Measurements from ENCODE around the gene HES5. TPM values are rescaled to one million over a fixed set of nuclear protein-coding genes. Genes with fewer than 3 reads are reported as not detected.

The HES5 gene
- total RNA-seq, 3 donors from 2014 or later = 1.3 to 7.8 (median 1.6) TPM

GRCh38 chr1:2508751-2509150 is 21.3 kb downstream of the HES5 start:
- Histone ChIP-seq H3K9me3 (no peaks in the 10 kb centered on the region), H3K4me1 (ENCODE audit: low read depth) (no peaks in the 10 kb centered on the region), H3K4me3 (no peak overlapping the region), H3K36me3 (ENCODE audit: low read depth) (peaks cover 5% of the 10 kb centered on the region)
- DNase-seq (no peak), ATAC-seq (no peak)
- no peak for TF ChIP-seq CTCF (IDR thresholded peaks at IDR 0.05)
- intact Hi-C loops (cut with DNase I, micrococcal nuclease) = no loop called here

GRCh38 chr1:2508180-2508579 is 21.9 kb downstream of the HES5 start:
- no peaks in the 10 kb centered on the region for H3K4me1 ChIP-seq (ENCODE audit: low read depth)
- H3K9me3 ChIP-seq = no peaks in the 10 kb centered on the region
- no peak for DNase-seq
- no peak for ATAC-seq
- no peak overlapping the region for H3K4me3 ChIP-seq
- peaks cover 5% of the 10 kb centered on the region for H3K36me3 ChIP-seq (ENCODE audit: low read depth)
- TF ChIP-seq CTCF (IDR thresholded peaks at IDR 0.05) = no peak
- intact Hi-C loops (cut with DNase I, micrococcal nuclease) = no loop called here

- no peak overlapping the region for H3K4me3 ChIP-seq
- no peaks in the 10 kb centered on the region for H3K9me3 ChIP-seq
- H3K36me3 ChIP-seq (ENCODE audit: low read depth) = peaks cover 5% of the 10 kb centered on the region
- no peak for TF ChIP-seq CTCF (IDR thresholded peaks at IDR 0.05)
- no peaks in the 10 kb centered on the region for H3K4me1 ChIP-seq (ENCODE audit: low read depth)
- DNase-seq (no peak), ATAC-seq (no peak)
- intact Hi-C loops (cut with DNase I, micrococcal nuclease) = no loop called here
Measured at GRCh38 chr1:2507744-2508155, 22.3 kb downstream of the HES5 start.

- Histone ChIP-seq H3K9me3 (no peaks in the 10 kb centered on the region), H3K4me1 (ENCODE audit: low read depth) (no peaks in the 10 kb centered on the region), H3K4me3 (no peak overlapping the region), H3K36me3 (ENCODE audit: low read depth) (peaks cover 5% of the 10 kb centered on the region)
- intact Hi-C loops (cut with DNase I, micrococcal nuclease) = no loop called here
- no peak for TF ChIP-seq CTCF (IDR thresholded peaks at IDR 0.05)
- DNase-seq (no peak), ATAC-seq (peak; percentile 6)
Measured at GRCh38 chr1:2506901-2507565, 23.0 kb downstream of the HES5 start.

GRCh38 chr1:2506007-2506860 is 23.8 kb downstream of the HES5 start:
- Histone ChIP-seq H3K36me3 (ENCODE audit: low read depth) (no peaks in the 10 kb centered on the region), H3K9me3 (no peaks in the 10 kb centered on the region), H3K4me1 (ENCODE audit: low read depth) (no peaks in the 10 kb centered on the region), H3K4me3 (no peak overlapping the region)
- DNase-seq (no peak), ATAC-seq (peak; percentile 6)
- no peak for TF ChIP-seq CTCF (IDR thresholded peaks at IDR 0.05)
- intact Hi-C loops (cut with DNase I, micrococcal nuclease) = no loop called here
